HL-60 (cell line): Measurements from ENCODE around the gene F2RL3.

Experiments
- DNase-seq, 2 experiments: peaks; one replicate each; pipeline ENCODE4 v3.0.0-alpha.2; 2010 to 2020; ENCODE audit warnings: low read depth in 1 of 2, low spot score in 1 of 2
- H3K27ac ChIP-seq: fragments of 250-450 bp; sonication (Bioruptor Pico); replicated peaks from 2 replicates; pipeline ENCODE4 v1.5.1; 2020; ENCODE audit warnings: mild to moderate bottlenecking, moderate library complexity
- H3K27me3 ChIP-seq: fragments of 250-450 bp; sonication (Bioruptor Pico); 2 replicates; pipeline ENCODE4 v1.5.1; 2021; ENCODE audit warnings: mild to moderate bottlenecking, moderate library complexity; ENCODE audit not compliant: insufficient read depth, poor library complexity, severe bottlenecking
- H3K4me3 ChIP-seq: replicated peaks from 2 replicates; pipeline ENCODE4 v1.5.1; 2011; ENCODE audit warnings: mild to moderate bottlenecking, control low read depth, low read length; ENCODE audit not compliant: insufficient read depth
- CTCF ChIP-seq: IDR thresholded peaks from one replicate; pipeline ENCODE4 v1.5.1; 2011; ENCODE audit warnings: low read length, control low read depth, inconsistent platforms; ENCODE audit not compliant: insufficient read depth
- GABPA ChIP-seq: IDR thresholded peaks from 2 replicates; pipeline ENCODE4 v1.6.1; 2012; ENCODE audit warnings: low read depth
- POLR2AphosphoS5 ChIP-seq: IDR thresholded peaks from 2 replicates; pipeline ENCODE4 v1.6.1; 2012; ENCODE audit warnings: low read depth
- REST ChIP-seq: IDR thresholded peaks from 2 replicates; pipeline ENCODE4 v1.6.1; 2012; ENCODE audit warnings: low read depth; ENCODE audit not compliant: insufficient replicate concordance
- SPI1 ChIP-seq: IDR thresholded peaks from 2 replicates; pipeline ENCODE4 v1.6.1; 2012; ENCODE audit warnings: low read depth, mild to moderate bottlenecking, borderline replicate concordance

The F2RL3 gene

GRCh38 chr19:16871871-16872270 lies 16.9 kb upstream of the F2RL3 start:
- Histone ChIP-seq H3K27ac (no peak overlapping the region), H3K27me3 (no peaks in the 10 kb centered on the region), H3K4me3 (no peak overlapping the region)
- no peak for DNase-seq
- TF ChIP-seq GABPA: no peak
- no peak for TF ChIP-seq REST
- TF ChIP-seq SPI1: no peak
- no peak for TF ChIP-seq POLR2AphosphoS5
- no peak for TF ChIP-seq CTCF

GRCh38 chr19:16872728-16873127 lies 16.1 kb upstream of the F2RL3 start:
- Histone ChIP-seq H3K4me3 (no peak overlapping the region), H3K27ac (no peak overlapping the region), H3K27me3 (no peaks in the 10 kb centered on the region)
- no peak for DNase-seq
- no peak for TF ChIP-seq SPI1
- no peak for TF ChIP-seq CTCF
- TF ChIP-seq POLR2AphosphoS5: no peak
- no peak for TF ChIP-seq REST
- TF ChIP-seq GABPA: no peak

GRCh38 chr19:16873594-16873993 lies 15.2 kb upstream of the F2RL3 start:
- TF ChIP-seq SPI1 (no peak), REST (no peak), POLR2AphosphoS5 (no peak), CTCF (no peak), GABPA (no peak)
- Histone ChIP-seq H3K27me3 (no peaks in the 10 kb centered on the region), H3K27ac (no peak overlapping the region), H3K4me3 (no peak overlapping the region)
- no peak for DNase-seq
